ENCODE measurements around the gene RNF208. TPM values are rescaled to one million over a fixed set of nuclear protein-coding genes. Genes with fewer than 3 reads are reported as not detected.
A peak's percentile ranks its signal among the peaks of the same experiment; 100 is the strongest.

Gene RNF208
- total and polyA plus RNA-seq, 9 of the 15 experiments (the other 6 are each of a cell fraction or from before 2014, with no cell fraction given), result 0.15 to 6.9 (median 0.50) TPM; not detected in 2

DNA sequence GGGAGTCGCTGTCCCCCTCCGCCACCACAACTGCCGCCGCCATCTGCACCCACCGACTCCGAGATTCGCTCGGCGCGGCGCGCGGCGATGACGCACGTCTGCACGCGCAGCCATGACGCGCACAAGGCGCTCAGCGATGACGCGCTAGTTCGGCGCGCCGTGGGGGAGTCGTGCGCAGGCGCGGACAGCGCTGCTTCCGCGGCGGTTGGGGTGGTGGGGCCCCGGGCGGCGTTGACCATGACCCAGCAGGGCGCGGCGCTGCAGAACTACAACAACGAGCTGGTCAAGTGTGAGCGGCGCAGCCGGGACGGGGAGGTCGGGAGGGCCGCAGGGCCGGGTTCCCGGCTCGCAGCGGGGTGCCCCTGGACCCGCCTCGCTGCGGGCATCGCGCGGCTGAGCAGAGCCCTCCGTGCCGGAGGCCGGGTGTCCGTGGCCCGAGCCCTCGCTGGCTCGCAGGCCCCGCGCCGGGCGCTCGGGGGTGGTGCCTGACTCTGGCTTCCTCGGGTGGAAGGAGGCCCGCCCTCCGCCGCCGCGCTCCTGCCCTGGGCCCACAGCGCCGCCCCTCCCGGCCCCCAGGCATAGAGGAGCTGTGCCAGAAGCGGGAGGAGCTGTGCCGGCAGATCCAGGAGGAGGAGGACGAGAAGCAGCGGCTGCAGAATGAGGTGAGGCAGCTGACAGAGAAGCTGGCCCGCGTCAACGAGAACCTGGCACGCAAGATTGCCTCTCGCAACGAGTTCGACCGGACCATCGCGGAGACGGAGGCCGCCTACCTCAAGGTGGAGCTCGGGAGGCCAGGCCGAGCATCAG, 33.3 kb downstream of the RNF208 start, which contains the start of the genes ANAPC2 and SSNA1 (continued):
- TF ChIP-seq NFIX (CRISPR knock-in tag; IDR thresholded peaks at IDR 0.05; ENCODE audit: low read depth), result no peak
- TF ChIP-seq ZBTB1 (CRISPR knock-in tag; IDR thresholded peaks at IDR 0.05; ENCODE audit: borderline replicate concordance, low read depth), result no peak
- TF ChIP-seq SMAD2 (IDR thresholded peaks at IDR 0.05; ENCODE audit: low read depth, low read length), result no peak
- peak; percentile 94 for TF ChIP-seq HMGN3 (IDR thresholded peaks at IDR 0.05; ENCODE audit: borderline replicate concordance, extremely low read depth, insufficient read length, low read depth, low read length)
- no peak for TF ChIP-seq PHTF2 (CRISPR knock-in tag; IDR thresholded peaks at IDR 0.05)
- TF ChIP-seq, protein P1, sequence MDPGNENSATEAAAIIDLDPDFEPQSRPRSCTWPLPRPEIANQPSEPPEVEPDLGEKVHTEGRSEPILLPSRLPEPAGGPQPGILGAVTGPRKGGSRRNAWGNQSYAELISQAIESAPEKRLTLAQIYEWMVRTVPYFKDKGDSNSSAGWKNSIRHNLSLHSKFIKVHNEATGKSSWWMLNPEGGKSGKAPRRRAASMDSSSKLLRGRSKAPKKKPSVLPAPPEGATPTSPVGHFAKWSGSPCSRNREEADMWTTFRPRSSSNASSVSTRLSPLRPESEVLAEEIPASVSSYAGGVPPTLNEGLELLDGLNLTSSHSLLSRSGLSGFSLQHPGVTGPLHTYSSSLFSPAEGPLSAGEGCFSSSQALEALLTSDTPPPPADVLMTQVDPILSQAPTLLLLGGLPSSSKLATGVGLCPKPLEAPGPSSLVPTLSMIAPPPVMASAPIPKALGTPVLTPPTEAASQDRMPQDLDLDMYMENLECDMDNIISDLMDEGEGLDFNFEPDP (CRISPR knock-in tag; IDR thresholded peaks at IDR 0.05), result no peak
- TF ChIP-seq PURB (CRISPR knock-in tag; IDR thresholded peaks at IDR 0.05; ENCODE audit: low read depth), result no peak
- TF ChIP-seq CCNT2 (IDR thresholded peaks at IDR 0.05; ENCODE audit: borderline replicate concordance, extremely low read depth, insufficient read length, low read depth, low read length), result peak; percentile 93
- TF ChIP-seq LEF1 (IDR thresholded peaks at IDR 0.05), result no peak
- 0 out of 2 replicates have a peak, but pooled peaks have one; percentile 29 for TF ChIP-seq TEAD4 (IDR thresholded peaks at IDR 0.05; ENCODE audit: low read length)
- no peak for TF ChIP-seq TEAD4 (CRISPR knock-in tag; IDR thresholded peaks at IDR 0.05; ENCODE audit: borderline replicate concordance)
- TF ChIP-seq MBD1 (CRISPR knock-in tag; IDR thresholded peaks at IDR 0.05), result no peak
- TF ChIP-seq ZNF431 (CRISPR knock-in tag; IDR thresholded peaks at IDR 0.05), result no peak
- peak; percentile 96 for TF ChIP-seq ZNF263 (CRISPR knock-in tag; IDR thresholded peaks at IDR 0.05; ENCODE audit: borderline replicate concordance)
- no peak for TF ChIP-seq NFXL1 (CRISPR knock-in tag; IDR thresholded peaks at IDR 0.05)
- no peak for TF ChIP-seq GABPB2 (CRISPR knock-in tag; conservative IDR thresholded peaks at IDR 0.05)
- no peak for TF ChIP-seq NR2F6 (CRISPR knock-in tag; IDR thresholded peaks at IDR 0.05)
- no peak for TF ChIP-seq EWSR1 (IDR thresholded peaks at IDR 0.05; ENCODE audit: borderline replicate concordance, low read depth, partially characterized antibody)
- TF ChIP-seq ZNF780A (CRISPR knock-in tag; IDR thresholded peaks at IDR 0.05), result no peak
- TF ChIP-seq ZNF121 (CRISPR knock-in tag; conservative IDR thresholded peaks at IDR 0.05), result no peak
- TF ChIP-seq, protein P2, sequence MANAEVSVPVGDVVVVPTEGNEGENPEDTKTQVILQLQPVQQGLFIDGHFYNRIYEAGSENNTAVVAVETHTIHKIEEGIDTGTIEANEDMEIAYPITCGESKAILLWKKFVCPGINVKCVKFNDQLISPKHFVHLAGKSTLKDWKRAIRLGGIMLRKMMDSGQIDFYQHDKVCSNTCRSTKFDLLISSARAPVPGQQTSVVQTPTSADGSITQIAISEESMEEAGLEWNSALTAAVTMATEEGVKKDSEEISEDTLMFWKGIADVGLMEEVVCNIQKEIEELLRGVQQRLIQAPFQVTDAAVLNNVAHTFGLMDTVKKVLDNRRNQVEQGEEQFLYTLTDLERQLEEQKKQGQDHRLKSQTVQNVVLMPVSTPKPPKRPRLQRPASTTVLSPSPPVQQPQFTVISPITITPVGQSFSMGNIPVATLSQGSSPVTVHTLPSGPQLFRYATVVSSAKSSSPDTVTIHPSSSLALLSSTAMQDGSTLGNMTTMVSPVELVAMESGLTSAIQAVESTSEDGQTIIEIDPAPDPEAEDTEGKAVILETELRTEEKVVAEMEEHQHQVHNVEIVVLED (CRISPR knock-in tag; IDR thresholded peaks at IDR 0.05), result peak; percentile 85
- no peak for TF ChIP-seq CAMTA2 (CRISPR knock-in tag; conservative IDR thresholded peaks at IDR 0.05)
- no peak for TF ChIP-seq ARID2 (IDR thresholded peaks at IDR 0.05)
- TF ChIP-seq CXXC5 (CRISPR knock-in tag; IDR thresholded peaks at IDR 0.05), result peak; percentile 94
- TF ChIP-seq CTBP1 (IDR thresholded peaks at IDR 0.05; ENCODE audit: borderline replicate concordance), result peak; percentile 91; the same call in 1 of the 2 replicates

All from K562 (cell line).